RWPE2 (cell line): ENCODE measurements around the gene CDY2A.
"Not testable (repeated sequence)": the region's sequence is repeated elsewhere in the genome, so short reads cannot be mapped to it uniquely, and the experiment has no call there.

Experiments
- ATAC-seq: fragments of 200-7000 bp; cut with Tn5 transposase; 3 replicates; pipeline ENCODE4 v1.9.1; 2021; ENCODE audit warnings: low read depth
- DNase-seq: peaks from one replicate; pipeline ENCODE4 v3.0.0-alpha.2; 2020; ENCODE audit warnings: low spot score
- H3K27ac ChIP-seq: fragments of 450-650 bp; 2 replicates; pipeline ENCODE4 v1.5.1; 2017; ENCODE audit warnings: mild to moderate bottlenecking; ENCODE audit not compliant: poor library complexity, severe bottlenecking
- H3K27me3 ChIP-seq: fragments of 250-450 bp; sonication (Bioruptor Pico); 2 replicates; pipeline ENCODE4 v1.5.1; 2021; ENCODE audit warnings: mild to moderate bottlenecking, moderate library complexity; ENCODE audit not compliant: insufficient read depth, poor library complexity, severe bottlenecking
- H3K36me3 ChIP-seq: fragments of 250-450 bp; sonication (Bioruptor Pico); 2 replicates; pipeline ENCODE4 v1.5.1; 2020; ENCODE audit warnings: low read depth, mild to moderate bottlenecking, moderate library complexity
- H3K4me1 ChIP-seq: fragments of 250-450 bp; sonication (Bioruptor Pico); 2 replicates; pipeline ENCODE4 v1.5.1; 2021; ENCODE audit warnings: mild to moderate bottlenecking, moderate library complexity; ENCODE audit not compliant: insufficient read depth, poor library complexity, severe bottlenecking
- H3K4me3 ChIP-seq: fragments of 250-450 bp; sonication (Bioruptor Pico); 2 replicates; pipeline ENCODE4 v1.5.1; 2021; ENCODE audit warnings: mild to moderate bottlenecking, moderate library complexity; ENCODE audit not compliant: severe bottlenecking
- H3K9me3 ChIP-seq: fragments of 250-450 bp; sonication (Bioruptor Pico); 2 replicates; pipeline ENCODE4 v1.5.1; 2021; ENCODE audit warnings: mild to moderate bottlenecking, moderate library complexity; ENCODE audit not compliant: severe bottlenecking

Gene CDY2A

DNA sequence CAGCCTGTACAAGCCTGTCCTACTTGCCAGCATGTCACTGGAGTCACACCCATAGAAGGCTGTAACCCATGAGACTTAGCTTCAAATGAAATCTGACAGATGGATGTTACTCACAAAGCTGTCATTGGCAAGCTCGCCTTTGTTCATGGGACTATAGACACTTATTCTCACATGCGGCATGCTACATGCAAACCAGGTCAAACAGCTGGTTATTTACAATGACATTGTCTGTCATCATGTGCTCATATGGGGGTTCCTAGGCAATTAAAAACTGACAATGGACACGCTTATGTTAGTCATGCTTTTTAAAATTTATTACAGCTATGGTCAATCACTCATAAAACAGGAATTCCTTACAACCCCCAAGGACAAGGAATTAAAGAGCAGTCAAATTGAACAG, 30.9 kb downstream of the CDY2A start:
- H3K9me3 ChIP-seq, H3K4me3 ChIP-seq, DNase-seq, H3K36me3 ChIP-seq, H3K27me3 ChIP-seq, H3K27ac ChIP-seq, H3K4me1 ChIP-seq: not testable (repeated sequence)
- ATAC-seq, result peak; percentile 70

DNA sequence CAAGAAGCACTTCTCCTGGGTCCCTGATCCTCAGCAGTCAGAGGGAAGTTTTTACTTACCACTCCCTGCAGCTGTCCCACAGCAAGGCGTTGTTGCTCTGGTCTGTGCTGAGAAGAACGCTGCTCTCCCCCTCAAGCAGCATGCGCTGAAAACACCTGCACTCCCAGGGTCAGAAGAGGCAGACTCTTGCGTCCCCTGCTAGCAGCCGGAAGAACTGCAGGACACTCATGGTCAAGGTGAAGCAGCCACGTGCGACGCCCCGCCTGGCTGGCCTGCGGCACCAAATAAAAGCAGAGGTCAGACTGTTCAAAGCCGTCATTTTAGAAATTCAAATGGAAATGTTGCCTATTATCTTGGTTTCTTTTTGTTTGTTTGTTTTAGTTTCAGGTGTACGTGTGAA, 47.9 kb downstream of the CDY2A start:
- H3K9me3 ChIP-seq, DNase-seq, H3K27ac ChIP-seq, H3K4me1 ChIP-seq, ATAC-seq, H3K36me3 ChIP-seq, H3K27me3 ChIP-seq, H3K4me3 ChIP-seq: not testable (repeated sequence)
